Fibroblast of the aortic adventitia (primary cell): ENCODE results near the gene GOLM1. TPM values are rescaled to one million over a fixed set of nuclear protein-coding genes. Genes with fewer than 3 reads are reported as not detected.

Source experiments
- DNase-seq: peaks from one replicate; pipeline ENCODE4 v3.0.0-alpha.2; 2010; ENCODE audit warnings: low read depth
- H3K4me3 ChIP-seq: 2 replicates; pipeline ENCODE4 v1.5.1; 2011; ENCODE audit warnings: low read depth, mild to moderate bottlenecking, control low read depth, low read length, moderate library complexity
- total RNA-seq: library from RNA; depleted of rRNA; stranded (reverse); fragments of >200 nt; gene quantifications from 2 replicates; pipeline ENCODE4 v1.2.3, GENCODE V29; 2012; ENCODE audit warnings: low replicate concordance
- TF ChIP-seq, protein P1 (sequence below): IDR thresholded peaks from 2 replicates; pipeline ENCODE4 v1.5.1; 2011; ENCODE audit warnings: mild to moderate bottlenecking, low read length, control low read depth, inconsistent platforms; ENCODE audit not compliant: insufficient read depth

GOLM1 gene
- total RNA-seq, 1 donor, result 53.5 TPM

- TF ChIP-seq, protein P1, sequence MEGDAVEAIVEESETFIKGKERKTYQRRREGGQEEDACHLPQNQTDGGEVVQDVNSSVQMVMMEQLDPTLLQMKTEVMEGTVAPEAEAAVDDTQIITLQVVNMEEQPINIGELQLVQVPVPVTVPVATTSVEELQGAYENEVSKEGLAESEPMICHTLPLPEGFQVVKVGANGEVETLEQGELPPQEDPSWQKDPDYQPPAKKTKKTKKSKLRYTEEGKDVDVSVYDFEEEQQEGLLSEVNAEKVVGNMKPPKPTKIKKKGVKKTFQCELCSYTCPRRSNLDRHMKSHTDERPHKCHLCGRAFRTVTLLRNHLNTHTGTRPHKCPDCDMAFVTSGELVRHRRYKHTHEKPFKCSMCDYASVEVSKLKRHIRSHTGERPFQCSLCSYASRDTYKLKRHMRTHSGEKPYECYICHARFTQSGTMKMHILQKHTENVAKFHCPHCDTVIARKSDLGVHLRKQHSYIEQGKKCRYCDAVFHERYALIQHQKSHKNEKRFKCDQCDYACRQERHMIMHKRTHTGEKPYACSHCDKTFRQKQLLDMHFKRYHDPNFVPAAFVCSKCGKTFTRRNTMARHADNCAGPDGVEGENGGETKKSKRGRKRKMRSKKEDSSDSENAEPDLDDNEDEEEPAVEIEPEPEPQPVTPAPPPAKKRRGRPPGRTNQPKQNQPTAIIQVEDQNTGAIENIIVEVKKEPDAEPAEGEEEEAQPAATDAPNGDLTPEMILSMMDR, result no peak
- no peak overlapping the region for H3K4me3 ChIP-seq
- no peak for DNase-seq
Measured at GRCh38 chr9:86112057-86112456, 12.7 kb upstream of the GOLM1 start.

- TF ChIP-seq, protein P1, result no peak
Measured at GRCh38 chr9:86102626-86103025, 3.3 kb upstream of the GOLM1 start.

GRCh38 chr9:86099701-86100364, 475 bp upstream of the GOLM1 start:
- peak; percentile 66 for DNase-seq
- TF ChIP-seq, protein P1, result no peak

More at GRCh38 chr9:86102626-86103025, 3.3 kb upstream of the GOLM1 start:
- H3K4me3 ChIP-seq, result no peak overlapping the region
- DNase-seq, result no peak

DNA sequence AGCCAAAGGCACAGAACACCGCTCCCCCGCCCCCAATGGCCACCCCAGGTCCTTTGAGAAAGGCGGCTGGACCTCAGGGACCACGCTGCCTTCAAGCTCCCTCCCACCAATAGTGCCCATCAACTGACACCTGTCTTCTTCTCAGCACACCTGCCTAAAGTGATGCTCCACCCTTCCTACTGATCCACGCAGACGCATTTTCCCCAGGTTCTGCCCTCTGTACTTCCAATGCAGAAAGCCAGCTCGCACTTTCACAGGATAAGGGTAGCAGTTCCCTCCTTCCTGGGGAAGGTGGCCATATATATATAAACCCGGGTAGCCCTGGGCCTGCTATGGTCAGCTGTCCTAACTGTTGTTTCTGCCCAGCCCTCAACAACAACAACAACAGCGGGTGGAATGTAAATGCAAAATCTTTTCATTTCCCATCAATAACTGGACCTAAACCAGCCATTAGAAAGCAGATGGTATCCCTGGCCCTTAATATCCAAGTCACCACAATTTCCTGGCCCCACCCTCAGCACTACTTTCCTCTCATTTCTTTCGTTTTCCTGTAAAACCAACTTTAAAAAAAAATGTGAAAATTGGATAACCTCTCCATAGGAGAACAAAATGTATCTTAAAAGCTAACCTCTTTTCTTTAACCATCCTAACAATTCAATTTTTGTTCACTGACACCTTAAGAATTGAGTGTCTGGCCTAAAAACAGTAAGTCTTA, 1.7 kb downstream of the GOLM1 start:
- peak overlapping the region; percentile 82 for H3K4me3 ChIP-seq
- no peak for DNase-seq
- TF ChIP-seq, protein P1, result no peak

More at GRCh38 chr9:86099701-86100364, 475 bp upstream of the GOLM1 start:
- peak overlapping the region; percentile 82 for H3K4me3 ChIP-seq

- peak; percentile 49 for DNase-seq
- no peak overlapping the region for H3K4me3 ChIP-seq
- TF ChIP-seq, protein P1, result no peak
Measured at GRCh38 chr9:86096386-86096785, 3.0 kb downstream of the GOLM1 start.

DNA sequence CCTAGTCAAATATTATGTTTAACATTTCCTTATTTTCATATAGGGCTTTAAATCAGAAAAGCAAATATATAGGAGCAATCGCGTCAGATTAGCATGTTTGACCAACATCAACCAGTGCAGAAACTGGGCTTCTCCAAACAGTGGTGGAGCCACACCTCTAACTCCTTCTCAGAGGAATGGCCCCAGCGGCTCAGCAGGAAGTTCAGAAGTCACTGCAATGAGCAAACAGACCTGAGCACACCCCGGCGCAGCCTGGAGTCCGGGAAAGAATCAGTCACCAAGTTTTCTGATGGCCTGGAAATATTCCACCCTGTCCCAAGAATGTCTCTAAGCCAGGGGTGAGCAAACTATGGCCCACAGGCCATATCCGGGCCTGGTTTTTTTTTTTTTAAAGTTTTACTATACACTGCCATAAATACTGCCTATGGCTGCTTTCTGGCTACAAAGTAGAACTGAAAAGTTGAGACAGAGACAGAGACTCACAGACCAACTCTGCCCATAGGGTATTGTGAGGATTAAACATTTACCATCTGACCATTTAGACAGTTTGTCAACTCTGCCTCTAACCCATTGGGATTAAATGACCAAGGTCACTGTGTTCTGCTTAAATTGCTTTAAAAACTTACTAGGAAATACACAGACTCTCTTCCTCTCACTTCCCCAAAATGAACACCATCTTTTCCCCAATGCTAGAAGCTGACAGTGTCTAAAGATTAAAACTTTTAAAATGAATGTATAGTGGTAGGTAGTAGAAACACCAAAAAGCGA, 5.4 kb downstream of the GOLM1 start:
- no peak overlapping the region for H3K4me3 ChIP-seq
- no peak for DNase-seq
- TF ChIP-seq, protein P1, result no peak
